ENCODE data around the gene ESRP2. TPM values are rescaled to one million over a fixed set of nuclear protein-coding genes. Genes with fewer than 3 reads are reported as not detected.
A peak's percentile ranks its signal among the peaks of the same experiment; 100 is the strongest.

ESRP2 gene
- total RNA-seq, 2 experiments from 2014 or later, result 0.08 TPM; not detected in 1

- ChIA-PET POLR2A (interaction anchor here (0.6 kb wide), 1 partner anchor 50 kb away, joined by 3 read pairs; no protein-coding TSS in a partner anchor), CTCF (interaction anchor here (1.6 kb wide), 1 partner anchor 95 kb away, joined by 3 read pairs; no protein-coding TSS in a partner anchor)
- Mint-ChIP-seq H3K4me1 (peaks cover 32% of the 10 kb centered on the region), H3K4me3 (no peak overlapping the region), H3K36me3 (ENCODE audit: low read depth) (peaks cover 2% of the 10 kb centered on the region), H3K27me3 (peaks cover 8% of the 10 kb centered on the region), H3K9me3 (no peaks in the 10 kb centered on the region), H3K27ac (peak overlapping the region; percentile 60)
- no peak for DNase-seq
Measured at GRCh38 chr16:68234188-68235107, 1.5 kb downstream of the ESRP2 start.

DNA sequence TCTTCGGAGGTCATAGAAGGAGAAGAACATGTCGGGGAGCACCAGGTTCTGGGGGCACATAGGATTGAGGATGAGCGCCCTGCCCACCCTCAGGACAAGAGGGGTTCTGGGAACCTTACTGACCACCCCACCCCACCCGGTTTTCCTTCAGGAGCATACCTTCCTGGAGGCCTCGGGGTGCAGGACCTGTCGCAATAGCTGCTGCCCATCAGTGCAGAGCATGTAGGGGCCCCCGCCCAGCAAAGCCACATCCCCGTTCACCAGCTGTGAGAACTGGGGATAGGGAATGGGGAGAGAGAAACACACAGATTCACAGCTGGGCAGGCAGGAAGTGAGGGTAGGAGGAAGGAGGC, 2.1 kb downstream of the ESRP2 start:
- Mint-ChIP-seq H3K9me3 (no peaks in the 10 kb centered on the region), H3K27ac (peak overlapping the region; percentile 54), H3K36me3 (ENCODE audit: low read depth) (peaks cover 8% of the 10 kb centered on the region), H3K4me3 (no peak overlapping the region), H3K27me3 (peaks cover 8% of the 10 kb centered on the region), H3K4me1 (peaks cover 35% of the 10 kb centered on the region)
- CTCF ChIA-PET, result interaction anchor here (0.8 to 1.6 kb wide), 2 partner anchors 30 to 95 kb away, joined by 3 read pairs; partner anchors contain the start of gene SLC7A6
- DNase-seq, result no peak
- POLR2A ChIA-PET, result interaction anchor here (0.6 kb wide), 1 partner anchor 51 kb away, joined by 3 read pairs; no protein-coding TSS in a partner anchor

- Mint-ChIP-seq H3K9me3 (no peaks in the 10 kb centered on the region), H3K4me1 (peaks cover 36% of the 10 kb centered on the region), H3K27ac (no peak overlapping the region), H3K27me3 (peaks cover 8% of the 10 kb centered on the region), H3K4me3 (no peak overlapping the region), H3K36me3 (ENCODE audit: low read depth) (peaks cover 11% of the 10 kb centered on the region)
- no peak for DNase-seq
- ChIA-PET CTCF (interaction anchor here (0.8 to 1.6 kb wide), 2 partner anchors 31 to 96 kb away, joined by 3 read pairs; partner anchors contain the start of gene SLC7A6), POLR2A (no interaction called here)
Measured at GRCh38 chr16:68233085-68233834, 2.7 kb downstream of the ESRP2 start.

- POLR2A ChIA-PET, result no interaction called here
- no peak for DNase-seq
- H3K4me3 Mint-ChIP-seq, result no peak overlapping the region
- H3K27me3 Mint-ChIP-seq, result peaks cover 4% of the 10 kb centered on the region
- H3K4me1 Mint-ChIP-seq, result peaks cover 40% of the 10 kb centered on the region
- no peak overlapping the region for H3K27ac Mint-ChIP-seq
- CTCF ChIA-PET, result no interaction called here
- no peaks in the 10 kb centered on the region for H3K9me3 Mint-ChIP-seq
- H3K36me3 Mint-ChIP-seq (ENCODE audit: low read depth), result peaks cover 19% of the 10 kb centered on the region
Measured at GRCh38 chr16:68232335-68232734, 3.6 kb downstream of the ESRP2 start.

GRCh38 chr16:68231384-68232136, 4.4 kb downstream of the ESRP2 start:
- Mint-ChIP-seq H3K27me3 (peaks cover 4% of the 10 kb centered on the region), H3K4me3 (no peak overlapping the region), H3K9me3 (no peaks in the 10 kb centered on the region), H3K4me1 (peaks cover 41% of the 10 kb centered on the region), H3K36me3 (ENCODE audit: low read depth) (peaks cover 25% of the 10 kb centered on the region), H3K27ac (no peak overlapping the region)
- DNase-seq, result no peak
- POLR2A ChIA-PET, result no interaction called here
- CTCF ChIA-PET, result no interaction called here

GRCh38 chr16:68230956-68231355, 5.0 kb downstream of the ESRP2 start:
- H3K36me3 Mint-ChIP-seq (ENCODE audit: low read depth), result peaks cover 28% of the 10 kb centered on the region
- ChIA-PET POLR2A (no interaction called here), CTCF (interaction anchor here (1.3 to 1.7 kb wide), 2 partner anchors 14 to 414 kb away, joined by 4 read pairs; partner anchors contain the start of gene PLA2G15)
- no peak overlapping the region for H3K4me3 Mint-ChIP-seq
- no peak for DNase-seq
- peaks cover 42% of the 10 kb centered on the region for H3K4me1 Mint-ChIP-seq
- no peaks in the 10 kb centered on the region for H3K9me3 Mint-ChIP-seq
- H3K27me3 Mint-ChIP-seq, result no peaks in the 10 kb centered on the region
- H3K27ac Mint-ChIP-seq, result no peak overlapping the region

GRCh38 chr16:68230176-68230571, 5.8 kb downstream of the ESRP2 start:
- Mint-ChIP-seq H3K4me1 (peaks cover 50% of the 10 kb centered on the region), H3K27me3 (no peaks in the 10 kb centered on the region), H3K4me3 (no peak overlapping the region), H3K9me3 (no peaks in the 10 kb centered on the region), H3K36me3 (ENCODE audit: low read depth) (peaks cover 35% of the 10 kb centered on the region), H3K27ac (no peak overlapping the region)
- ChIA-PET POLR2A (no interaction called here), CTCF (interaction anchor here (0.6 to 1.7 kb wide), 6 partner anchors 14 to 414 kb away, joined by 3 to 4 read pairs (median 4); partner anchors contain the start of gene PLA2G15)
- no peak for DNase-seq

- ChIA-PET CTCF (interaction anchor here (0.6 to 1.7 kb wide), 6 partner anchors 15 to 413 kb away, joined by 3 to 4 read pairs (median 4); partner anchors contain the start of gene PLA2G15), POLR2A (no interaction called here)
- H3K27me3 Mint-ChIP-seq, result no peaks in the 10 kb centered on the region
- peaks cover 36% of the 10 kb centered on the region for H3K36me3 Mint-ChIP-seq (ENCODE audit: low read depth)
- H3K4me3 Mint-ChIP-seq, result no peak overlapping the region
- peak; percentile 48 for DNase-seq
- peaks cover 47% of the 10 kb centered on the region for H3K4me1 Mint-ChIP-seq
- peak overlapping the region; percentile 25 for H3K27ac Mint-ChIP-seq
- H3K9me3 Mint-ChIP-seq, result no peaks in the 10 kb centered on the region
Measured at GRCh38 chr16:68229431-68230175, 6.3 kb downstream of the ESRP2 start.

DNA sequence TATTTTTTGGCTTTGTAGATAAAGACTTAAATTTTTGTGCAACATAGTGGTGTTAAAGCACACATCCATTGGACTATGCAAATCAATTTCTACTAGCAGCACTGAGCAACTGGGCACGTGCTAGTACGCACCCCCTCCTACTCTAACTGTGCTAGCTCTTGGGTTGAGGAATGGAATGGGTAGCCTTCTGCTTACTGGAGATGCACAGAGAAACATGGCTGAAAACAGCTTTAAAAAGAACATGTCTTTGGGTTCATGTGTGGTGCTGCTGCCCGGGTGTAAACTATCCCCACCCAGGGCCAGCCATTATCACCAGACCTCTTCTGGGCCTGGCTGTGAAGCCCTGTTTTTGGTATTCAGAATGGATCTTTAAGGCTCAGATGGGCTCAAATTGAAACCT, 7.3 kb downstream of the ESRP2 start:
- Mint-ChIP-seq H3K27me3 (no peaks in the 10 kb centered on the region), H3K9me3 (no peaks in the 10 kb centered on the region), H3K27ac (no peak overlapping the region), H3K4me1 (peaks cover 45% of the 10 kb centered on the region), H3K4me3 (no peak overlapping the region), H3K36me3 (ENCODE audit: low read depth) (peaks cover 36% of the 10 kb centered on the region)
- no peak for DNase-seq
- CTCF ChIA-PET, result interaction anchor here (0.6 to 1.8 kb wide), 10 partner anchors 11 to 618 kb away, joined by 3 to 10 read pairs (median 4); partner anchors contain the start of gene PLA2G15
- POLR2A ChIA-PET, result interaction anchor here (0.6 kb wide), 1 partner anchor 959 kb away, joined by 4 read pairs; no protein-coding TSS in a partner anchor

DNA sequence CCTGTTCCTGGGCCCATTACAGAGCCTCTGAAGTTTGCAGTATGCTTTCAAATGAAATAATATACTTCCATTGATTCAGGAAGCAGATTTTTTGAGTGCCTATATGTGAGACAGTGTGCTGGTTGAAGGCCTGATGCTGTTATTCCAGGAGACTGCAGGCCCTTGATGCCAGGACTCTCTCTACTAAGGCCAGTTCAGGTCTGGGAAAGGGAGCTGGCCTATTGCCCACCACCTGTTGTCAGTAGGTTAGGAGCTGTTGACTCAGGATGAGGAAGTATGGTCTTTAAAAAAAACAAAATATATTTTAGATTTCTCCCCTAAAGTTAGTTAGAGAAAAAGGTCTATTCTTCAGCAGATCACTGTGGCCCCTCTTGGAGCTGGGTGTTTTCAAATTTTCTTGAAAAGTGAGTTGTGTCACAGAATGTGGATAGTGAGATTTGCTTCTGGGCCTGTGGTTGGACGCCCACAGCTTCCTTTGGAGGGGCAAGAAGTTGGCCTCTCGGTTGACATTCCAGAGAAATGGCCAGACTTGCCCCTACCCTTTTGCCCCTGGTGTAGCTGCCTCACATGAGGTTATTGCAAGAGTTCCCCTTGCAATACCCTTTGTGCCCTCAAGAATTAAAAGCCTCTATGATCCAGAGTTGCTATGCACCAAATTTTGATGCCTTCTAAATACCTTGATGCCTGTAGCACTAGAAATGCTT, 7.9 kb downstream of the ESRP2 start:
- Mint-ChIP-seq H3K36me3 (ENCODE audit: low read depth) (peaks cover 36% of the 10 kb centered on the region), H3K27ac (peak overlapping the region; percentile 84), H3K9me3 (no peaks in the 10 kb centered on the region), H3K27me3 (no peaks in the 10 kb centered on the region), H3K4me1 (peaks cover 42% of the 10 kb centered on the region), H3K4me3 (no peak overlapping the region)
- ChIA-PET POLR2A (interaction anchor here (0.6 kb wide), 1 partner anchor 959 kb away, joined by 4 read pairs; no protein-coding TSS in a partner anchor), CTCF (interaction anchor here (0.6 to 1.8 kb wide), 12 partner anchors 11 to 618 kb away, joined by 3 to 10 read pairs (median 4); partner anchors contain the start of gene PLA2G15)
- DNase-seq, result no peak

DNA sequence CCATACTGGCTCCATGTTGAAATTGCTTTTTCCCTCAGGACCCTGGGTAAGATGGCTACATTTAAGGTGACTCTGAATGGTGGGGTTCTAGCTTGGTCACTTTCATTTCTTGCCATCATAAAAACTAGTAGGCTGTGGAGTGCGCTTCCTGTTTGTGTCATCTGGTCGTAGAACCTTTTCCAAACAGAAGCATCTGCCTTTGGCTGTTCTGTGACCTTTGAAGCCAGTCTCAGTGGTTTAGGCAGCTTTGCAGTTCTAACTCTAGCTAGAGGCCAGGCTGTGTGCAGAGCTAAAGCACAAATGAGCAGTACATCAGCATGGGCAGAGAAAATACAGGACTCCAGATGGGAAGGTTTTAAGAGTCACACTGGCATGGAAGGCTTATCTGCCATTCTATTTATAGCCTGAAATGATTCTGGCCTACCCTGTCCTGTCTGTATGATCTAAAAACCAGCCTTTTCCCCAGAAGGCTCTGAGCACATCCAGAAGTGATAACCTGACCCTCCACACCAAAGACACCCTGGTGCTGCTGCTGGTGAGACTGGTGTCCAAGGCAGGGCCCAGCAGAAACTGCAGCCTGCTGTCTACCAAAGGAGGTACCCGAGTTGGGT, 8.6 kb downstream of the ESRP2 start:
- H3K9me3 Mint-ChIP-seq, result no peaks in the 10 kb centered on the region
- peak overlapping the region; percentile 84 for H3K27ac Mint-ChIP-seq
- H3K27me3 Mint-ChIP-seq, result no peaks in the 10 kb centered on the region
- DNase-seq, result peak; percentile 60
- ChIA-PET POLR2A (no interaction called here), CTCF (interaction anchor here (0.6 to 1.8 kb wide), 9 partner anchors 17 to 447 kb away, joined by 3 to 5 read pairs (median 3); partner anchors contain the start of gene PLA2G15)
- peaks cover 39% of the 10 kb centered on the region for H3K36me3 Mint-ChIP-seq (ENCODE audit: low read depth)
- peaks cover 42% of the 10 kb centered on the region for H3K4me1 Mint-ChIP-seq
- no peak overlapping the region for H3K4me3 Mint-ChIP-seq

All from activated CD4-positive, alpha-beta T cell treated with anti-CD3 and anti-CD28 coated beads, Interleukin-2, amount 10 ng/mL, durations not matched to agents 7 days and 5 days (primary cell).